Measurements from ENCODE around the gene VIPAS39. TPM values are rescaled to one million over a fixed set of nuclear protein-coding genes. Genes with fewer than 3 reads are reported as not detected.

Gene VIPAS39
- total and polyA plus RNA-seq, 7 donors, result 12.0 to 24.3 (median 18.0) TPM

GRCh38 chr14:77406086-77406485, 51.3 kb downstream of the VIPAS39 start:
- DNase-seq, result no peak
- Histone ChIP-seq H3K36me3 (no peaks in the 10 kb centered on the region), H3K27ac (no peak overlapping the region), H3K9me3 (no peaks in the 10 kb centered on the region), H3K4me1 (no peaks in the 10 kb centered on the region), H3K4me3 (no peak overlapping the region), H3K27me3 (no peaks in the 10 kb centered on the region)
- no peak for TF ChIP-seq POLR2AphosphoS5 (IDR thresholded peaks at IDR 0.05)
- intact Hi-C loops (cut with DNase I), result no loop called here
- WGBS, 2 donors, result 65 to 79% methylated on average over 3 of the region's 3 CpGs

GRCh38 chr14:77403768-77404167, 53.6 kb downstream of the VIPAS39 start:
- Histone ChIP-seq H3K27me3 (no peaks in the 10 kb centered on the region), H3K4me3 (no peak overlapping the region), H3K4me1 (no peaks in the 10 kb centered on the region), H3K27ac (no peak overlapping the region), H3K36me3 (no peaks in the 10 kb centered on the region), H3K9me3 (no peaks in the 10 kb centered on the region)
- TF ChIP-seq, protein P1, sequence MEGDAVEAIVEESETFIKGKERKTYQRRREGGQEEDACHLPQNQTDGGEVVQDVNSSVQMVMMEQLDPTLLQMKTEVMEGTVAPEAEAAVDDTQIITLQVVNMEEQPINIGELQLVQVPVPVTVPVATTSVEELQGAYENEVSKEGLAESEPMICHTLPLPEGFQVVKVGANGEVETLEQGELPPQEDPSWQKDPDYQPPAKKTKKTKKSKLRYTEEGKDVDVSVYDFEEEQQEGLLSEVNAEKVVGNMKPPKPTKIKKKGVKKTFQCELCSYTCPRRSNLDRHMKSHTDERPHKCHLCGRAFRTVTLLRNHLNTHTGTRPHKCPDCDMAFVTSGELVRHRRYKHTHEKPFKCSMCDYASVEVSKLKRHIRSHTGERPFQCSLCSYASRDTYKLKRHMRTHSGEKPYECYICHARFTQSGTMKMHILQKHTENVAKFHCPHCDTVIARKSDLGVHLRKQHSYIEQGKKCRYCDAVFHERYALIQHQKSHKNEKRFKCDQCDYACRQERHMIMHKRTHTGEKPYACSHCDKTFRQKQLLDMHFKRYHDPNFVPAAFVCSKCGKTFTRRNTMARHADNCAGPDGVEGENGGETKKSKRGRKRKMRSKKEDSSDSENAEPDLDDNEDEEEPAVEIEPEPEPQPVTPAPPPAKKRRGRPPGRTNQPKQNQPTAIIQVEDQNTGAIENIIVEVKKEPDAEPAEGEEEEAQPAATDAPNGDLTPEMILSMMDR (IDR thresholded peaks at IDR 0.05), result no peak
- TF ChIP-seq POLR2AphosphoS5 (IDR thresholded peaks at IDR 0.05) (no peak), EP300 (IDR thresholded peaks at IDR 0.05) (no peak), POLR2A (IDR thresholded peaks at IDR 0.05) (no peak)
- intact Hi-C loops (cut with DNase I), result no loop called here
- 90 to 94% methylated on average over 3 of the region's 3 CpGs for WGBS, 2 donors
- DNase-seq, result no peak

- H3K4me1 ChIP-seq, result no peaks in the 10 kb centered on the region
- H3K27me3 ChIP-seq, result no peaks in the 10 kb centered on the region
- WGBS, 2 donors, result 82 to 91% methylated on average over 6 of the region's 6 CpGs
- H3K4me3 ChIP-seq, result no peak overlapping the region
- H3K36me3 ChIP-seq, result no peaks in the 10 kb centered on the region
- no peaks in the 10 kb centered on the region for H3K9me3 ChIP-seq
- H3K27ac ChIP-seq, result no peak overlapping the region
- no peak for DNase-seq
- intact Hi-C loops (cut with DNase I), result no loop called here
- TF ChIP-seq EP300 (IDR thresholded peaks at IDR 0.05), result no peak
- no peak for TF ChIP-seq POLR2A (IDR thresholded peaks at IDR 0.05)
- no peak for TF ChIP-seq POLR2AphosphoS5 (IDR thresholded peaks at IDR 0.05)
- TF ChIP-seq, protein P1 (IDR thresholded peaks at IDR 0.05), result no peak
These were observed 57.2 kb downstream of the VIPAS39 start for GRCh38 chr14:77400216-77400615.

- Histone ChIP-seq H3K27ac (no peak overlapping the region), H3K4me1 (no peaks in the 10 kb centered on the region), H3K4me3 (no peak overlapping the region), H3K36me3 (no peaks in the 10 kb centered on the region), H3K27me3 (no peaks in the 10 kb centered on the region), H3K9me3 (no peaks in the 10 kb centered on the region)
- intact Hi-C loops (cut with DNase I), result no loop called here
- DNase-seq, result no peak
- TF ChIP-seq POLR2AphosphoS5 (IDR thresholded peaks at IDR 0.05) (no peak), POLR2A (IDR thresholded peaks at IDR 0.05) (no peak), EP300 (IDR thresholded peaks at IDR 0.05) (no peak)
- TF ChIP-seq, protein P1 (IDR thresholded peaks at IDR 0.05), result no peak
- WGBS, 2 donors, result 26 to 75% methylated on average over 4 of the region's 4 CpGs
These were observed 67.2 kb downstream of the VIPAS39 start for GRCh38 chr14:77390188-77390587.

- Histone ChIP-seq H3K4me3 (no peak overlapping the region), H3K9me3 (no peaks in the 10 kb centered on the region), H3K27me3 (no peaks in the 10 kb centered on the region), H3K4me1 (peaks cover 0 to 25% (median 17%) of the 10 kb centered on the region in 4 donors), H3K27ac (no peak overlapping the region), H3K36me3 (no peaks in the 10 kb centered on the region)
- TF ChIP-seq EP300 (IDR thresholded peaks at IDR 0.05) (no peak), POLR2A (IDR thresholded peaks at IDR 0.05) (no peak), POLR2AphosphoS5 (IDR thresholded peaks at IDR 0.05) (no peak)
- TF ChIP-seq, protein P1 (IDR thresholded peaks at IDR 0.05), result no peak
- WGBS, 2 donors, result 91 to 92% methylated on average over 6 of the region's 6 CpGs
- intact Hi-C loops (cut with DNase I), result no loop called here
- no peak for DNase-seq
These were observed 78.7 kb downstream of the VIPAS39 start for GRCh38 chr14:77378701-77379100.
